ENCODE data around the gene P2RY6.

DNA sequence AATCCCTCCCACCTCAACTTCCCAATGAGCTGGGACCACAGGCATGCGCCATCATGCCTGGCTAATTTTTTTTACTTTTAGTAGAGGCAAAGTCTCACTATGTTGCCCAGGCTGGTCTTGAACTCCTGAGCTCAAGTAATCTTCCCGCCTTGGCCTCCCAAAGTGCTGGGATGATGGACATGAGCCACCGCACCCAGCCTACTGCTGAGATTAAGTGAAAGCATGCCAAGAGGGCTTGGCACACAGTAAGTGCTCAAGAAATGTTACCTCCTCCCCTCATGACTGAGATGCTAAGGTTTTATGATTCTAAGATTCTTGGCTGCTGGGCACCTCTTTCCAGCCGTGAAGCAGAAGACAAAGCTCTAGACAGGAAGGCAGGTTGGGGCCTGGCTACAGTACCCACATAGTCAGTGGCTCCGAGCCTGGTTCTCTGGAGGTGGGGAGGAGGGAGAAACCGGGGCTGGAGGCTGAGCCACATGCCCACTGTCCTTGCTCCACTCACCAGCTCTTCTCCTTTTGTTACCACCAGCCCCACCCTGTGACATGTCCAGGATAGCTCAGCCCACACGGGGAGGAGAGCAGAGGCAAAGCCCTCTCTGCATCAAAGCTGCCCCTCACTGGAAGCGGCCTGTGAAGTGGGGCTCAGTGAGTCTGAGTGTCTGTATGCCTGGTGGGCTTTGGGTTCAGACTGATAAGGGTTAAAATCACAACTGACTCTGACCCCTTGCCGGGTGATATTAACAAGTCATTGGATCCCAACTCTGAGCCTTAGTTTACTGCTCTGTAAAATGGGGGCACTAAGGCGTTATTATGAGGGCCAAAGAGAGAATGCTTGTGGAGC, 48.8 kb downstream of the P2RY6 start:
- TF ChIP-seq BCL11A (IDR thresholded peaks at IDR 0.05; ENCODE audit: low read depth in 2 of 2, low read length in 2 of 2) (no peak), POLR2AphosphoS5 (IDR thresholded peaks at IDR 0.05; ENCODE audit: low read depth, low read length) (no peak), TEAD4 (IDR thresholded peaks at IDR 0.05; ENCODE audit: low read depth, low read length) (no peak), EZH2 (IDR thresholded peaks at IDR 0.05; ENCODE audit: low read depth, low read length, severe bottlenecking) (no peak), SUZ12 (IDR thresholded peaks at IDR 0.05; ENCODE audit: low read length) (no peak), KDM1A (IDR thresholded peaks at IDR 0.05; ENCODE audit: borderline replicate concordance, low read length) (peak; percentile 86; the same call in 1 of the 2 replicates), HDAC6 (IDR thresholded peaks at IDR 0.05; ENCODE audit: low read depth, low read length) (no peak), POLR2A (IDR thresholded peaks at IDR 0.05; ENCODE audit: control extremely low read depth in 1 of 2, low read depth in 2 of 2, low read length in 2 of 2) (no peak)
- TF ChIP-seq, protein P1, sequence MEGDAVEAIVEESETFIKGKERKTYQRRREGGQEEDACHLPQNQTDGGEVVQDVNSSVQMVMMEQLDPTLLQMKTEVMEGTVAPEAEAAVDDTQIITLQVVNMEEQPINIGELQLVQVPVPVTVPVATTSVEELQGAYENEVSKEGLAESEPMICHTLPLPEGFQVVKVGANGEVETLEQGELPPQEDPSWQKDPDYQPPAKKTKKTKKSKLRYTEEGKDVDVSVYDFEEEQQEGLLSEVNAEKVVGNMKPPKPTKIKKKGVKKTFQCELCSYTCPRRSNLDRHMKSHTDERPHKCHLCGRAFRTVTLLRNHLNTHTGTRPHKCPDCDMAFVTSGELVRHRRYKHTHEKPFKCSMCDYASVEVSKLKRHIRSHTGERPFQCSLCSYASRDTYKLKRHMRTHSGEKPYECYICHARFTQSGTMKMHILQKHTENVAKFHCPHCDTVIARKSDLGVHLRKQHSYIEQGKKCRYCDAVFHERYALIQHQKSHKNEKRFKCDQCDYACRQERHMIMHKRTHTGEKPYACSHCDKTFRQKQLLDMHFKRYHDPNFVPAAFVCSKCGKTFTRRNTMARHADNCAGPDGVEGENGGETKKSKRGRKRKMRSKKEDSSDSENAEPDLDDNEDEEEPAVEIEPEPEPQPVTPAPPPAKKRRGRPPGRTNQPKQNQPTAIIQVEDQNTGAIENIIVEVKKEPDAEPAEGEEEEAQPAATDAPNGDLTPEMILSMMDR (IDR thresholded peaks at IDR 0.05; ENCODE audit: control extremely low read depth in 1 of 3, insufficient read depth in 1 of 3, low read depth in 1 of 3, low read length in 3 of 3): no peak

Data from H1 (cell line).